HG02588 (cell line): Measurements from ENCODE around the gene MYMK.

Source experiments
- ATAC-seq: cut with Tn5 transposase; IDR thresholded peaks from one replicate; pipeline ENCODE4 v1.9.1; 2021; ENCODE audit warnings: mild to moderate bottlenecking, moderate library complexity; ENCODE audit not compliant: unreplicated experiment

MYMK gene

DNA sequence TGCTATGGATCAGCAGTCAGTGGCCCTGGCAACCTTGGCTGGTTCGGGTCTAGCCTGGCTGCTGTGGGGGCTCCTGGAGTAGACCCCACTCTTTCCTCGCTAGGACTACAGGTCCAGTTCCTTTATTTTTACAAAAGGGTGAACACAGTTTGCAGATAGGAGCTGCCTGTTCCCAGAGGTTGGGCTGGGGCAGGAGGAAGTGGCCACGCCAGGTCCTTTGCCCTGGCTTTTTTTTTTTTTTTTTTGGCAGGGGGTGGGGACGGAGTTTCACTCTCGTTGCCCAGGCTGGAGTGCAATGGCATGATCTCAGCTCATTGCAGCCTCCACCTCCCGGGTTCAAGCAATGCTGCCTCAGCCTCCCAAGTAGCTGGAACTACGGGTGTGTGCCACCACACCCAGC lies 53.8 kb downstream of the MYMK start:
- ATAC-seq: no peak

GRCh38 chr9:133470427-133470924 lies 54.3 kb downstream of the MYMK start:
- no peak for ATAC-seq

- ATAC-seq: no peak
Measured at GRCh38 chr9:133468777-133469421, 55.9 kb downstream of the MYMK start.

- no peak for ATAC-seq
Measured at GRCh38 chr9:133468374-133468773, 56.4 kb downstream of the MYMK start.

- no peak for ATAC-seq
Measured at GRCh38 chr9:133467101-133467500, 57.7 kb downstream of the MYMK start.

DNA sequence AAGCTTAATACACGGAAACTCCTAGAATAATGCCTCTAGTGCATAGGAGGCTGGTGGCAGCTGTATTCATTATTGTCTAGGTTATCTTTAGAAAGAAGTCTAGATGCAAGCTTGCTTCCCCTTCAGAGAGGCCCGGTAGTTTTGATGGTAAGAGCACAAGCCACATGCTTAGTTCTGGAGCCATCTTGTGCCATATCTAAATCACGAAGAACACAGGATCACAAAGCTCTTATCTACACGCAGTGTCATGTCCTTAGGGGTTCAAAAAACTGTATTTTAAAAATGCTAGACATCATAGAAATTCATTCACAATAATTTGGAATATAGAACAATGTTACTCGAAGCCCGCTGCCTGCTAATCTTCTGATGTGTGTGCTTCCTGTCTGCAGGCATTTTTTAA lies 58.8 kb downstream of the MYMK start:
- no peak for ATAC-seq

GRCh38 chr9:133464638-133465037 lies 60.1 kb downstream of the MYMK start:
- ATAC-seq: no peak
